CD14-positive monocyte (primary cell): ENCODE results near the gene C6orf132. TPM values are rescaled to one million over a fixed set of nuclear protein-coding genes. Genes with fewer than 3 reads are reported as not detected.

ENCODE experiments used
- DNase-seq, 3 donors: peaks; one replicate each; pipeline ENCODE4 v3.0.0-alpha.2; 2011 to 2022
- H2AFZ ChIP-seq: 2 replicates; pipeline ENCODE4 v1.6.0; 2012; ENCODE audit warnings: mild to moderate bottlenecking, low read depth, low read length, inconsistent platforms; ENCODE audit not compliant: insufficient read depth, poor library complexity, severe bottlenecking
- H3K27ac ChIP-seq, 2 donors: 1 replicate in 1 of 2; 2 replicates in 1 of 2; pipeline ENCODE4 v1.5.1; 2012 to 2013; ENCODE audit warnings: low read length in 2 of 2, control low read depth in 1 of 2, inconsistent platforms in 1 of 2, low read depth in 1 of 2, mild to moderate bottlenecking in 1 of 2
- H3K27me3 ChIP-seq, 2 donors: one replicate each; pipeline versions ENCODE4 v1.6.0 to v1.6.1; 2011 to 2013; ENCODE audit warnings: low read length in 2 of 2; ENCODE audit not compliant: control insufficient read depth in 2 of 2, insufficient read depth in 2 of 2
- H3K36me3 ChIP-seq, 2 donors: replicated peaks in 1 of 2; 1 replicate in 1 of 2; 2 replicates in 1 of 2; pipeline versions ENCODE4 v1.5.1 to v1.6.1; 2012 to 2013; ENCODE audit warnings: low read length in 2 of 2, control low read depth in 1 of 2, inconsistent platforms in 1 of 2, mild to moderate bottlenecking in 1 of 2; ENCODE audit not compliant: insufficient read depth in 2 of 2, control insufficient read depth in 1 of 2
- H3K4me1 ChIP-seq, 2 donors: 1 replicate in 1 of 2; 2 replicates in 1 of 2; pipeline versions ENCODE4 v1.5.1 to v1.6.1; 2012 to 2013; ENCODE audit warnings: low read length in 2 of 2, control low read depth in 1 of 2, inconsistent platforms in 1 of 2, mild to moderate bottlenecking in 1 of 2, moderate library complexity in 1 of 2; ENCODE audit not compliant: insufficient read depth in 2 of 2, control insufficient read depth in 1 of 2
- H3K4me2 ChIP-seq: replicated peaks from 2 replicates; pipeline ENCODE3; 2012; ENCODE audit warnings: low read length, moderate library complexity, mild to moderate bottlenecking; ENCODE audit not compliant: poor library complexity, severe bottlenecking; ENCODE audit errors: extremely low read depth
- H3K4me3 ChIP-seq, 3 experiments: fragments of 200-600 bp in 1 of 3; sonication (generic) in 1 of 3; replicated peaks in 1 of 3; 1 replicate in 2 of 3; 2 replicates in 1 of 3; pipeline ENCODE4 v1.5.1; 2011 to 2013; ENCODE audit warnings: low read length in 3 of 3, mild to moderate bottlenecking in 3 of 3, control low read depth in 2 of 3, low read depth in 2 of 3, inconsistent platforms in 1 of 3, moderate library complexity in 1 of 3
- H3K79me2 ChIP-seq: 2 replicates; pipeline ENCODE4 v1.6.0; 2012; ENCODE audit warnings: mild to moderate bottlenecking, control low read depth, inconsistent platforms, low read length, moderate library complexity; ENCODE audit not compliant: insufficient read depth
- H3K9ac ChIP-seq: 2 replicates; pipeline ENCODE4 v1.6.0; 2017; ENCODE audit warnings: low read length, mild to moderate bottlenecking; ENCODE audit not compliant: insufficient read depth, poor library complexity, severe bottlenecking
- H3K9me3 ChIP-seq, 2 donors: replicated peaks in 1 of 2; 1 replicate in 1 of 2; 2 replicates in 1 of 2; pipeline versions ENCODE4 v1.5.1 to v1.6.1; 2012 to 2013; ENCODE audit warnings: low read length in 2 of 2, control low read depth in 1 of 2; ENCODE audit not compliant: control insufficient read depth in 1 of 2, insufficient read depth in 1 of 2
- H4K20me1 ChIP-seq: 2 replicates; pipeline ENCODE4 v1.6.0; 2012; ENCODE audit warnings: mild to moderate bottlenecking, low read length, control low read depth, moderate library complexity; ENCODE audit not compliant: insufficient read depth
- H3K27ac Mint-ChIP-seq, 7 donors: one replicate each; pipeline ENCODE4 v1.8.0; 2020; ENCODE audit warnings: mild to moderate bottlenecking in 7 of 7, mixed read lengths in 7 of 7, moderate library complexity in 6 of 7, inconsistent platforms in 2 of 7
- H3K27me3 Mint-ChIP-seq, 3 donors: one replicate each; pipeline ENCODE4 v1.8.0; 2021 to 2022; ENCODE audit warnings: low read depth in 3 of 3, mild to moderate bottlenecking in 3 of 3, mixed read lengths in 3 of 3, moderate library complexity in 3 of 3, inconsistent platforms in 1 of 3
- H3K36me3 Mint-ChIP-seq, 2 donors: one replicate each; pipeline ENCODE4 v1.8.0; 2020; ENCODE audit warnings: mixed read lengths in 2 of 2, inconsistent platforms in 1 of 2, mild to moderate bottlenecking in 1 of 2
- H3K4me1 Mint-ChIP-seq: one replicate; pipeline ENCODE4 v1.8.0; 2020; ENCODE audit warnings: mild to moderate bottlenecking, mixed read lengths
- H3K4me3 Mint-ChIP-seq, 2 donors: one replicate each; pipeline ENCODE4 v1.8.0; 2020; ENCODE audit warnings: mild to moderate bottlenecking in 2 of 2, mixed read lengths in 2 of 2, moderate library complexity in 1 of 2
- H3K9me3 Mint-ChIP-seq, 7 donors: one replicate each; pipeline ENCODE4 v1.8.0; 2020 to 2022; ENCODE audit warnings: mixed read lengths in 7 of 7, mild to moderate bottlenecking in 6 of 7, moderate library complexity in 6 of 7, inconsistent platforms in 2 of 7
- CTCF ChIP-seq: fragments of 200-600 bp; IDR thresholded peaks from one replicate; pipeline ENCODE4 v1.8.0; 2022; ENCODE audit warnings: antibody characterized with exemption, mild to moderate bottlenecking
- WGBS: methylation state at CpG from one replicate; pipeline ENCODE4 v1.1.5; 2013; ENCODE audit warnings: missing lambda C conversion rate; ENCODE audit not compliant: insufficient coverage; 5-methylcytosine and 5-hydroxymethylcytosine counted together
- intact Hi-C, 2 donors: fragments of 100-400 bp; cut with micrococcal nuclease; formaldehyde crosslinking; loops; one replicate each; pipeline versions ENCODE4 v1.15.0 to v1.15.1; 2023
- polyA plus RNA-seq, 3 donors: library from polyadenylated mRNA; depleted of rRNA in 1 of 3; unstranded in 2 of 3; stranded (reverse) in 1 of 3; fragments of 300-500 nt in 2 of 3; fragments of >200 nt in 1 of 3; fragmentation: Illumina TruSeq in 2 of 3; gene quantifications; 1 replicate in 2 of 3; 2 replicates in 1 of 3; pipeline ENCODE4 v1.2.3, GENCODE V29; 2012 to 2021

C6orf132 gene
- polyA plus RNA-seq, 3 donors: not detected

GRCh38 chr6:42123379-42124103 is 18.9 kb downstream of the C6orf132 start:
- no peaks in the 10 kb centered on the region for H3K36me3 Mint-ChIP-seq
- no peak for TF ChIP-seq CTCF
- H3K4me3 Mint-ChIP-seq: no peak overlapping the region
- peaks cover 0 to 3% (median 0%) of the 10 kb centered on the region in 7 donors for H3K9me3 Mint-ChIP-seq
- 92% methylated on average over 8 of the region's 11 CpGs for WGBS
- H3K4me1 ChIP-seq: peaks cover 5 to 6% of the 10 kb centered on the region in 2 donors
- H3K4me3 ChIP-seq: no peak overlapping the region
- no peak overlapping the region for H3K4me2 ChIP-seq
- no peaks in the 10 kb centered on the region for H3K9me3 ChIP-seq
- H3K36me3 ChIP-seq: no peaks in the 10 kb centered on the region
- no peaks in the 10 kb centered on the region for H3K27me3 ChIP-seq
- no peak overlapping the region for H3K9ac ChIP-seq
- no peaks in the 10 kb centered on the region for H3K79me2 ChIP-seq
- H4K20me1 ChIP-seq: no peaks in the 10 kb centered on the region
- no peak overlapping the region for H3K27ac ChIP-seq
- intact Hi-C loops: no loop called here
- no peak overlapping the region for H2AFZ ChIP-seq
- peak overlapping the region in 1 of 7 donors; percentile 65 for H3K27ac Mint-ChIP-seq
- peaks cover 1 to 6% (median 2%) of the 10 kb centered on the region in 3 donors for H3K27me3 Mint-ChIP-seq
- H3K4me1 Mint-ChIP-seq: peaks cover 10% of the 10 kb centered on the region
- DNase-seq: no peak

- H3K36me3 Mint-ChIP-seq: no peaks in the 10 kb centered on the region
- no peak overlapping the region for H3K9ac ChIP-seq
Observed at GRCh38 chr6:42120895-42121865, 21.2 kb downstream of the C6orf132 start.

More at GRCh38 chr6:42120895-42121865, 21.2 kb downstream of the C6orf132 start:
- no peak overlapping the region for H3K27ac ChIP-seq
- Mint-ChIP-seq H3K4me3 (no peak overlapping the region), H3K4me1 (peaks cover 10% of the 10 kb centered on the region), H3K27ac (no peak overlapping the region), H3K9me3 (no peaks in the 10 kb centered on the region), H3K27me3 (peaks cover 4 to 6% (median 5%) of the 10 kb centered on the region in 3 donors)
- no peak overlapping the region for H3K4me2 ChIP-seq
- no peaks in the 10 kb centered on the region for H3K27me3 ChIP-seq
- no peaks in the 10 kb centered on the region for H3K36me3 ChIP-seq
- peaks cover 5 to 6% of the 10 kb centered on the region in 2 donors for H3K4me1 ChIP-seq
- no peak for DNase-seq
- H3K79me2 ChIP-seq: no peaks in the 10 kb centered on the region
- WGBS: 75% methylated on average over 1 of the region's 8 CpGs
- H3K9me3 ChIP-seq: no peaks in the 10 kb centered on the region
- H2AFZ ChIP-seq: no peak overlapping the region
- no peaks in the 10 kb centered on the region for H4K20me1 ChIP-seq
- no peak overlapping the region for H3K4me3 ChIP-seq
- intact Hi-C loops: no loop called here
- no peak for TF ChIP-seq CTCF
